ENCODE results near the gene ITGB5.

DNA sequence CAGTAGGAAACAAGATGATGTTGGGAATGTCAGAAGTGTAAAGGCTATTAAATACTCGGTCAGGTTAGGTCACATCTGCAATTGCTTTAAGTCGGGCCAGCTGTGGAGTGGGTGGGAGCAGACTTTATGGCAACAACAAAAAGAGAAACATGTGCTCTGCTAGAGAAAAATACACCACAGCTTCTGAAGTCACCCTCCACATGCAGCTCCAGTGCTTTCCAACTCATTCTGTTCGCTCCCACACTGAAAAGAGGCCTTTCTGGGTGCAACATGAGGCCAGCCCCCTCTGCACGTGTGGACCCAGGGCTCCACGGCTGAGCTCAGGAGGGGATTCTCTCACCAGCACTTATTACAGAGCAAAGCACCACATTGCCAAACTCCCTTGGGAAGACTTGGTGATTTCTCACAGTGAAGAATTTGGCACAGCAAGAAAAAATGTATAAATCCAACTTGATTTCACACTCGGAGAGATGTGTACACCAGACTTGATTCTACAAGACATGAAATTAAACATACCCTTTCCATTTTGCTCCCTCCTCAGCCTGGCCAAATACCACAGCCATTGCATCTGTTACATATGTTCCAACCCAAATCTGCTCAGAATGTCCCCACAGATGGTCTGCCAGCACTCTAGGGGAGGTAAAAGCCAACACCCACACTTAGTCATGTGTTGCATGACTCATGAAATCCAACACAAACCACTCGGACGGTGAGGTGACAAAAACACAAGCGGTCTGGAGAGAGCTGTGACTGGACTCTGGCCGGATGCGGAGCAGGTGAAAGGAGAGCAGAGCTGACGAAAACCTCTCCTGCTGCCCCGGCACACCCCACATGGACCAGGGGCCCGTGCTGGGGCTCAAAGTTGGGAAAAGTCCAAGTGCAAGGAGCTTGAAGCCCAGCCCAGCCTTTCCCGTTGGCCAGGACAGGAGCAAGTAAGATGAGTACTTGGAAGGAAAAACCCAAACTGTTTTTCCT, 74.6 kb downstream of the ITGB5 start:
- TF ChIP-seq, protein P1, sequence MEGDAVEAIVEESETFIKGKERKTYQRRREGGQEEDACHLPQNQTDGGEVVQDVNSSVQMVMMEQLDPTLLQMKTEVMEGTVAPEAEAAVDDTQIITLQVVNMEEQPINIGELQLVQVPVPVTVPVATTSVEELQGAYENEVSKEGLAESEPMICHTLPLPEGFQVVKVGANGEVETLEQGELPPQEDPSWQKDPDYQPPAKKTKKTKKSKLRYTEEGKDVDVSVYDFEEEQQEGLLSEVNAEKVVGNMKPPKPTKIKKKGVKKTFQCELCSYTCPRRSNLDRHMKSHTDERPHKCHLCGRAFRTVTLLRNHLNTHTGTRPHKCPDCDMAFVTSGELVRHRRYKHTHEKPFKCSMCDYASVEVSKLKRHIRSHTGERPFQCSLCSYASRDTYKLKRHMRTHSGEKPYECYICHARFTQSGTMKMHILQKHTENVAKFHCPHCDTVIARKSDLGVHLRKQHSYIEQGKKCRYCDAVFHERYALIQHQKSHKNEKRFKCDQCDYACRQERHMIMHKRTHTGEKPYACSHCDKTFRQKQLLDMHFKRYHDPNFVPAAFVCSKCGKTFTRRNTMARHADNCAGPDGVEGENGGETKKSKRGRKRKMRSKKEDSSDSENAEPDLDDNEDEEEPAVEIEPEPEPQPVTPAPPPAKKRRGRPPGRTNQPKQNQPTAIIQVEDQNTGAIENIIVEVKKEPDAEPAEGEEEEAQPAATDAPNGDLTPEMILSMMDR (IDR thresholded peaks at IDR 0.05), result no peak
- peak in 1 of 2 donors; percentile 64 for TF ChIP-seq POLR2A (IDR thresholded peaks at IDR 0.05)
